K562 (cell line): ENCODE data around the gene PPAN. TPM values are rescaled to one million over a fixed set of nuclear protein-coding genes. Genes with fewer than 3 reads are reported as not detected.

ENCODE experiments used
- BDP1 ChIP-seq: IDR thresholded peaks from 3 replicates; pipeline ENCODE4 v1.6.1; 2011; ENCODE audit not compliant: insufficient read length, insufficient read depth
- BHLHE40 ChIP-seq: IDR thresholded peaks from 2 replicates; pipeline ENCODE4 v1.6.1; 2011; ENCODE audit warnings: low read length, improper control_type of control experiment
- ESRRA ChIP-seq: fragments of 450-650 bp; IDR thresholded peaks from 2 replicates; pipeline ENCODE4 v1.6.1; 2014; ENCODE audit warnings: low read depth, mild to moderate bottlenecking, moderate library complexity, borderline replicate concordance
- GTF2F1 ChIP-seq: IDR thresholded peaks from 2 replicates; pipeline ENCODE4 v1.6.1; 2011; ENCODE audit warnings: low read depth, low read length, improper control_type of control experiment
- HLTF ChIP-seq: fragments of 450-650 bp; IDR thresholded peaks from 2 replicates; pipeline ENCODE4 v1.6.1; 2016
- L3MBTL2 ChIP-seq: fragments of 450-650 bp; IDR thresholded peaks from 2 replicates; pipeline ENCODE4 v1.6.1; 2016; ENCODE audit warnings: mild to moderate bottlenecking, moderate library complexity
- MEIS2 ChIP-seq: fragments of 450-650 bp; IDR thresholded peaks from 2 replicates; pipeline ENCODE4 v1.6.1; 2014; ENCODE audit warnings: mild to moderate bottlenecking; ENCODE audit not compliant: partially characterized antibody
- MYBL2 ChIP-seq, 2 experiments: fragments of 450-650 bp in 1 of 2; sonication (generic) in 1 of 2; formaldehyde crosslinking in 1 of 2; IDR thresholded peaks; 2 replicates each; pipeline versions ENCODE4 v1.6.1 to v1.8.1; 2017 to 2022; ENCODE audit warnings: borderline replicate concordance in 1 of 2, inconsistent platforms in 1 of 2, low read depth in 1 of 2, mild to moderate bottlenecking in 1 of 2, missing genetic modification reagents in 1 of 2, moderate library complexity in 1 of 2
- NR1H2 ChIP-seq: sonication (generic); formaldehyde crosslinking; IDR thresholded peaks from 2 replicates; pipeline ENCODE4 v1.4.0; 2020; ENCODE audit warnings: mild to moderate bottlenecking, missing genetic modification reagents
- PURB ChIP-seq: sonication (generic); formaldehyde crosslinking; IDR thresholded peaks from 2 replicates; pipeline ENCODE4 v1.9.0; 2021; ENCODE audit warnings: low read depth, mild to moderate bottlenecking, missing genetic modification reagents
- RCOR1 ChIP-seq, 2 experiments: IDR thresholded peaks; 2 replicates each; pipeline ENCODE4 v1.6.1; 2012; ENCODE audit warnings: low read depth in 2 of 2, low read length in 2 of 2, borderline replicate concordance in 1 of 2, improper control_type of control experiment in 1 of 2
- SAFB ChIP-seq: fragments of 200-400 bp; formaldehyde crosslinking; IDR thresholded peaks from 2 replicates; pipeline ENCODE4 v1.6.1; 2017; ENCODE audit warnings: low read depth, low read length, borderline replicate concordance
- SMARCC2 ChIP-seq: fragments of 450-650 bp; IDR thresholded peaks from 2 replicates; pipeline ENCODE4 v1.6.1; 2017; ENCODE audit warnings: antibody characterized with exemption, moderate library complexity, mild to moderate bottlenecking, low read depth
- SUPT5H ChIP-seq: fragments of 450-650 bp; IDR thresholded peaks from 2 replicates; pipeline ENCODE4 v1.6.1; 2016
- TEAD4 ChIP-seq, 2 experiments: sonication (generic) in 1 of 2; formaldehyde crosslinking in 1 of 2; IDR thresholded peaks; 2 replicates each; pipeline versions ENCODE4 v1.6.1 to v1.8.0; 2012 to 2022; ENCODE audit warnings: borderline replicate concordance in 1 of 2, inconsistent platforms in 1 of 2, low read length in 1 of 2, mild to moderate bottlenecking in 1 of 2, missing genetic modification reagents in 1 of 2
- ZC3H8 ChIP-seq: fragments of 450-650 bp; IDR thresholded peaks from 2 replicates; pipeline ENCODE4 v1.6.1; 2017
- ZKSCAN3 ChIP-seq: fragments of 250-450 bp; sonication (Bioruptor Pico); IDR thresholded peaks from 2 replicates; pipeline ENCODE4 v1.4.0; 2020
- ZNF140 ChIP-seq: fragments of 250-450 bp; sonication (Bioruptor Pico); IDR thresholded peaks from 2 replicates; pipeline ENCODE4 v1.8.0; 2021; ENCODE audit warnings: moderate library complexity, mild to moderate bottlenecking, inconsistent platforms
- ZNF217 ChIP-seq: sonication (generic); formaldehyde crosslinking; IDR thresholded peaks from 2 replicates; pipeline ENCODE4 v1.8.0; 2022; ENCODE audit warnings: mild to moderate bottlenecking, missing genetic modification reagents
- ZNF766 ChIP-seq: fragments of 200-800 bp; sonication (Bioruptor generic); conservative IDR thresholded peaks from 2 replicates; pipeline ENCODE4 v1.6.1; 2016; ENCODE audit warnings: missing genetic modification characterization, missing compliant biosample characterization
- ZSCAN32 ChIP-seq: fragments of 450-650 bp; formaldehyde crosslinking; IDR thresholded peaks from 2 replicates; pipeline ENCODE4 v1.4.0; 2020; ENCODE audit warnings: mild to moderate bottlenecking, moderate library complexity
- polyA plus RNA-seq, 8 experiments: library from polyadenylated mRNA; depleted of rRNA in 4 of 8; stranded (reverse) in 5 of 8; unstranded in 3 of 8; fragments of >200 nt; fragmentation: Nextera tagmentation in 2 of 8; fragmentation: Illumina TruSeq in 1 of 8; extraction: Ambion mirVana in 2 of 8; extraction: Trizol in 1 of 8; gene quantifications; 2 replicates each; pipeline versions ENCODE4 v1.2.1 to v1.2.3, GENCODE V29; 2011 to 2014; ENCODE audit warnings: inconsistent platforms in 1 of 8, missing spikeins in 1 of 8
- total RNA-seq, 7 experiments: library from RNA; depleted of rRNA in 6 of 7; stranded (reverse); fragments of >200 nt in 6 of 7; fragmentation: Illumina TruSeq in 2 of 7; extraction: Trizol in 2 of 7; gene quantifications; 2 replicates each; pipeline versions ENCODE4 v1.2.1 to v1.2.3, GENCODE V29; 2011 to 2021; ENCODE audit warnings: low replicate concordance in 1 of 7
- TF ChIP-seq, protein P1 (sequence below): IDR thresholded peaks from 3 replicates; pipeline ENCODE4 v1.6.1; 2011; ENCODE audit warnings: borderline replicate concordance, mild to moderate bottlenecking, moderate library complexity; ENCODE audit not compliant: insufficient read length; ENCODE audit errors: extremely low read depth
- TF ChIP-seq, protein P2 (sequence below): sonication (generic); formaldehyde crosslinking; IDR thresholded peaks from 2 replicates; pipeline ENCODE4 v1.5.0; 2020; ENCODE audit warnings: missing genetic modification reagents
- TF ChIP-seq, protein P3 (sequence below): fragments of 450-650 bp; IDR thresholded peaks from 2 replicates; pipeline ENCODE4 v1.6.1; 2016

The PPAN gene
- total and polyA plus RNA-seq, 9 of the 15 experiments (the other 6 are each of a cell fraction or from before 2014, with no cell fraction given): 2.2 to 129 (median 59.1) TPM

DNA sequence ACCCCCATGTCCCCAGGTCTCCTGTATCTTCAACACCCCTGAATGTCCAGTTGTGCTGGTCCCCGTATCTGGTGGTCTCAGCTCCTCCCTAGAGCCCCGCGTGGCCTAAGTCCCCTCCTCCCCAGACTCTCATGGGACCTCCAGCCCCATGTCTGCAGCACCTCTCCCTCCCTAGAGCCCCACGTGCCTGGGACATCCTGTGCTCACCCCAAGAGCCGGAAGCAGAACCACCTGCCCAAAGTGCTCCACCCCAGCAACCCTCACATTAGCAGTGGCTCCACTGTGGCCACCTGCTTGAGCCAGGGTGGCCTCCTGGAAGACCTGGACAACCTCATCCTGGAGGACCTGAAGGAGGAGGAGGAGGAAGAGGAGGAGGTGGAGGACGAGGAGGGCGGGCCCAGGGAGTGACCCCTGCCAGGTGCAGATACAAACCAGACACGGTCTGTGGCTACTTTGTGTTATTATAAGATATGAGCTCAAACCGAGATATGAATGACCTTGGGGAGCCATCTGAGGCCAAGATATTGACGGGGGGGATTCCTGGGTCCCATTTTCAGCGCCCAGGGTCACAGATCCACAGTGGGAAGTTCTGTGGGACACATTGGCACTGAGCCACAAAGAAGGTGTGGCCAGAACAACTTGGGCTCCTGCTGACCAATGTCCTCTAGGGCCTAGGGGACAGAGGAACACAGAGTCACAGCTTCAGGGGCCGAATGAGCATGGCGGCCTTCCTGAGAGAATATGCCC, 14.1 kb upstream of the PPAN start (continued):
- TF ChIP-seq L3MBTL2 (peak; percentile 23; the same call in 1 of the 2 replicates), GTF2F1 (no peak), ZC3H8 (no peak), ZKSCAN3 (CRISPR knock-in tag) (no peak), SMARCC2 (no peak), BDP1 (no peak), ESRRA (peak; percentile 95), RCOR1 (IDR thresholded peaks at IDR 0.05; ENCODE audit: borderline replicate concordance in 1 of 2, low read depth in 2 of 2, low read length in 2 of 2) (0 out of 4 replicates have a peak, but pooled peaks of 1 of the 2 experiments have one; percentile 39), BHLHE40 (peak; percentile 47; the same call in 1 of the 2 replicates), PURB (CRISPR knock-in tag) (no peak), SAFB (no peak), MEIS2 (peak; percentile 50), MYBL2 (IDR thresholded peaks at IDR 0.05; ENCODE audit: low read depth) (no peak), MYBL2 (CRISPR knock-in tag; IDR thresholded peaks at IDR 0.05; ENCODE audit: borderline replicate concordance) (no peak), ZNF217 (CRISPR knock-in tag) (no peak), TEAD4 (IDR thresholded peaks at IDR 0.05; ENCODE audit: low read length) (peak; percentile 71; the same call in 1 of the 2 replicates), TEAD4 (CRISPR knock-in tag; IDR thresholded peaks at IDR 0.05; ENCODE audit: borderline replicate concordance) (no peak), SUPT5H (no peak), HLTF (no peak), ZSCAN32 (CRISPR knock-in tag) (no peak), ZNF766 (CRISPR knock-in tag) (no peak), ZNF140 (no peak), NR1H2 (CRISPR knock-in tag) (no peak)
- TF ChIP-seq, protein P1, sequence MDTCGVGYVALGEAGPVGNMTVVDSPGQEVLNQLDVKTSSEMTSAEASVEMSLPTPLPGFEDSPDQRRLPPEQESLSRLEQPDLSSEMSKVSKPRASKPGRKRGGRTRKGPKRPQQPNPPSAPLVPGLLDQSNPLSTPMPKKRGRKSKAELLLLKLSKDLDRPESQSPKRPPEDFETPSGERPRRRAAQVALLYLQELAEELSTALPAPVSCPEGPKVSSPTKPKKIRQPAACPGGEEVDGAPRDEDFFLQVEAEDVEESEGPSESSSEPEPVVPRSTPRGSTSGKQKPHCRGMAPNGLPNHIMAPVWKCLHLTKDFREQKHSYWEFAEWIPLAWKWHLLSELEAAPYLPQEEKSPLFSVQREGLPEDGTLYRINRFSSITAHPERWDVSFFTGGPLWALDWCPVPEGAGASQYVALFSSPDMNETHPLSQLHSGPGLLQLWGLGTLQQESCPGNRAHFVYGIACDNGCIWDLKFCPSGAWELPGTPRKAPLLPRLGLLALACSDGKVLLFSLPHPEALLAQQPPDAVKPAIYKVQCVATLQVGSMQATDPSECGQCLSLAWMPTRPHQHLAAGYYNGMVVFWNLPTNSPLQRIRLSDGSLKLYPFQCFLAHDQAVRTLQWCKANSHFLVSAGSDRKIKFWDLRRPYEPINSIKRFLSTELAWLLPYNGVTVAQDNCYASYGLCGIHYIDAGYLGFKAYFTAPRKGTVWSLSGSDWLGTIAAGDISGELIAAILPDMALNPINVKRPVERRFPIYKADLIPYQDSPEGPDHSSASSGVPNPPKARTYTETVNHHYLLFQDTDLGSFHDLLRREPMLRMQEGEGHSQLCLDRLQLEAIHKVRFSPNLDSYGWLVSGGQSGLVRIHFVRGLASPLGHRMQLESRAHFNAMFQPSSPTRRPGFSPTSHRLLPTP: no peak
- TF ChIP-seq, protein P2, sequence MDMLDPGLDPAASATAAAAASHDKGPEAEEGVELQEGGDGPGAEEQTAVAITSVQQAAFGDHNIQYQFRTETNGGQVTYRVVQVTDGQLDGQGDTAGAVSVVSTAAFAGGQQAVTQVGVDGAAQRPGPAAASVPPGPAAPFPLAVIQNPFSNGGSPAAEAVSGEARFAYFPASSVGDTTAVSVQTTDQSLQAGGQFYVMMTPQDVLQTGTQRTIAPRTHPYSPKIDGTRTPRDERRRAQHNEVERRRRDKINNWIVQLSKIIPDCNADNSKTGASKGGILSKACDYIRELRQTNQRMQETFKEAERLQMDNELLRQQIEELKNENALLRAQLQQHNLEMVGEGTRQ: peak; percentile 30
- TF ChIP-seq, protein P3, sequence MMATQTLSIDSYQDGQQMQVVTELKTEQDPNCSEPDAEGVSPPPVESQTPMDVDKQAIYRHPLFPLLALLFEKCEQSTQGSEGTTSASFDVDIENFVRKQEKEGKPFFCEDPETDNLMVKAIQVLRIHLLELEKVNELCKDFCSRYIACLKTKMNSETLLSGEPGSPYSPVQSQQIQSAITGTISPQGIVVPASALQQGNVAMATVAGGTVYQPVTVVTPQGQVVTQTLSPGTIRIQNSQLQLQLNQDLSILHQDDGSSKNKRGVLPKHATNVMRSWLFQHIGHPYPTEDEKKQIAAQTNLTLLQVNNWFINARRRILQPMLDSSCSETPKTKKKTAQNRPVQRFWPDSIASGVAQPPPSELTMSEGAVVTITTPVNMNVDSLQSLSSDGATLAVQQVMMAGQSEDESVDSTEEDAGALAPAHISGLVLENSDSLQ: peak; percentile 30; the same call in 1 of the 2 replicates
